Type B pancreatic cell (in vitro differentiated cells): Measurements from ENCODE around the gene GALNT4. TPM values are rescaled to one million over a fixed set of nuclear protein-coding genes. Genes with fewer than 3 reads are reported as not detected.
A peak's percentile ranks its signal among the peaks of the same experiment; 100 is the strongest.

Source experiments
- DNase-seq: peaks from one replicate; pipeline ENCODE4 v3.0.0; 2021; ENCODE audit warnings: mixed read lengths; ENCODE audit not compliant: unreplicated experiment; ENCODE audit errors: extremely low spot score
- H3K27ac Mint-ChIP-seq: 2 replicates; pipeline ENCODE4 v1.8.0; 2021; ENCODE audit warnings: mild to moderate bottlenecking, mixed read lengths
- H3K27me3 Mint-ChIP-seq: 2 replicates; pipeline ENCODE4 v1.8.0; 2021; ENCODE audit warnings: mixed read lengths
- H3K36me3 Mint-ChIP-seq: 2 replicates; pipeline ENCODE4 v1.8.0; 2021; ENCODE audit warnings: mixed read lengths
- H3K4me1 Mint-ChIP-seq: one replicate; pipeline ENCODE4 v1.8.0; 2021; ENCODE audit warnings: mixed read lengths; ENCODE audit not compliant: unreplicated experiment
- H3K4me3 Mint-ChIP-seq: 2 replicates; pipeline ENCODE4 v1.8.0; 2021; ENCODE audit warnings: mild to moderate bottlenecking, mixed read lengths
- H3K9me3 Mint-ChIP-seq: 2 replicates; pipeline ENCODE4 v1.8.0; 2021; ENCODE audit warnings: mixed read lengths
- total RNA-seq: library from RNA; stranded (reverse); gene quantifications from 2 replicates; pipeline ENCODE4 v1.2.1, GENCODE V29; 2021; ENCODE audit warnings: low replicate concordance
- TF ChIP-seq, protein P1 (sequence below): fragments of 200-600 bp; sonication (generic); conservative IDR thresholded peaks from 2 replicates; pipeline ENCODE4 v1.5.0; 2021; ENCODE audit warnings: antibody characterized with exemption, mild to moderate bottlenecking

GALNT4 gene
- total RNA-seq, 1 donor from 2014 or later = 8.7 TPM

DNA sequence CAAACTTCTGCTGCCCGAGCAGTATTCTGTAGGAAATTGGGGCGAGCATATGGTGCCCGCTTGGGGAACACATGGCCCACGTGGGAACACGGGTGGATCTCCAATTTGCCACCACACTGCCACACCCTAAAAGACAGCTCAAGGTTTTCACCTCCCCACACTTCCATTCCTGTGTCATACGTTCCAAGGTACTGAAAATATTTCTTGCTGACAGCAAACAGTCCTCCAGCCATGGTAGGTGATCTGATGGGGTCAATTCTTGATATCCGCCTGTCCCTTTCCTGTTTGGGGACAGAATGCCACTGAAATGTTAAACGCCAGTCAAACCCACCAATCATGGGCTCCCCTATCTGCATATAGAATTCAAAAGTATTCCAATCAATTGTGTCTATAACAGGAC lies 1.2 kb downstream of the GALNT4 start:
- Mint-ChIP-seq H3K36me3 (peaks cover 24% of the 10 kb centered on the region), H3K4me3 (peak overlapping the region; percentile 92), H3K9me3 (no peaks in the 10 kb centered on the region), H3K4me1 (peaks cover 30% of the 10 kb centered on the region), H3K27me3 (no peaks in the 10 kb centered on the region), H3K27ac (no peak overlapping the region)
- TF ChIP-seq, protein P1, sequence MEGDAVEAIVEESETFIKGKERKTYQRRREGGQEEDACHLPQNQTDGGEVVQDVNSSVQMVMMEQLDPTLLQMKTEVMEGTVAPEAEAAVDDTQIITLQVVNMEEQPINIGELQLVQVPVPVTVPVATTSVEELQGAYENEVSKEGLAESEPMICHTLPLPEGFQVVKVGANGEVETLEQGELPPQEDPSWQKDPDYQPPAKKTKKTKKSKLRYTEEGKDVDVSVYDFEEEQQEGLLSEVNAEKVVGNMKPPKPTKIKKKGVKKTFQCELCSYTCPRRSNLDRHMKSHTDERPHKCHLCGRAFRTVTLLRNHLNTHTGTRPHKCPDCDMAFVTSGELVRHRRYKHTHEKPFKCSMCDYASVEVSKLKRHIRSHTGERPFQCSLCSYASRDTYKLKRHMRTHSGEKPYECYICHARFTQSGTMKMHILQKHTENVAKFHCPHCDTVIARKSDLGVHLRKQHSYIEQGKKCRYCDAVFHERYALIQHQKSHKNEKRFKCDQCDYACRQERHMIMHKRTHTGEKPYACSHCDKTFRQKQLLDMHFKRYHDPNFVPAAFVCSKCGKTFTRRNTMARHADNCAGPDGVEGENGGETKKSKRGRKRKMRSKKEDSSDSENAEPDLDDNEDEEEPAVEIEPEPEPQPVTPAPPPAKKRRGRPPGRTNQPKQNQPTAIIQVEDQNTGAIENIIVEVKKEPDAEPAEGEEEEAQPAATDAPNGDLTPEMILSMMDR = no peak
- no peak for DNase-seq

DNA sequence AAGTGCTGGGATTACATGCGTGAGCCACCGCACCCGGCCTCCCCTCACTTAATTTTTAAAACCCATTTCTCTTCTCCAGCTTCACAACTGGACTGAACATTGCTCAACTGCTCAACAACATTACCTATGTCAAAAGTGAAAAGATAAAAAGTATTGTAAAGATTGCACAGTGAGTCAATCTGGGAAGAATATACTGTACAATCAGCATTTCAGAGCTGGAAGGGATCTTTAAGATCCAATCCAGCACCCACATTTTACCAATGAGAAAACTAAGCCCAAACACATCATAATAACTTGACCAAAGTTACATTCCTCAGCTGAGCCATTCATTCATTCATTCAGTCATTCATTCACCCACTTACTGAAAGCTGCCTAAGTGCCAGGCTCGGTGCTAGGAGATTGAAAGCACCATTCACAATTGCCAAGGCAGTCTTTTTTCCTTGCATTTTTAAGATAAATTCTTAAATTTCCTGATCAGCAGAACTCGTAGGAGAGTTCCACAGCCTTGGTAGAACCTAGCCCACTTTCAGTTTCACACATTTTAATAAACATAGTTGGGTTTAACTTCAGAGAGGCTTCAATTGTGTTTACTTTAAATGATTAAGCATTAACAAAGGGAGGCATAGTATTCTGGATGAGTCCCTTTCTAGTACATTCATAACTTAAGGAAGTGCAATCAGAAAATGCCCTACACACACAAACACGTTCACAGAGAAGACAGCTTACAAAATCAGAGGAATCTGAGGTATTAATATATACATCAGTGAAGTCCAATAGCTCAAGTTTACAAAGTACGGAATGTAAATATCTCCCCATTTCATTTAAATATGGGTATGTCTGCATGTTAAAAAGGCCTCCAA lies 3.0 kb downstream of the GALNT4 start:
- H3K4me1 Mint-ChIP-seq = peaks cover 30% of the 10 kb centered on the region
- H3K27me3 Mint-ChIP-seq = no peaks in the 10 kb centered on the region
- peak overlapping the region; percentile 5 for H3K27ac Mint-ChIP-seq
- peaks cover 24% of the 10 kb centered on the region for H3K36me3 Mint-ChIP-seq
- peak overlapping the region; percentile 55 for H3K4me3 Mint-ChIP-seq
- H3K9me3 Mint-ChIP-seq = no peaks in the 10 kb centered on the region
- no peak for DNase-seq
- TF ChIP-seq, protein P1 = no peak

DNA sequence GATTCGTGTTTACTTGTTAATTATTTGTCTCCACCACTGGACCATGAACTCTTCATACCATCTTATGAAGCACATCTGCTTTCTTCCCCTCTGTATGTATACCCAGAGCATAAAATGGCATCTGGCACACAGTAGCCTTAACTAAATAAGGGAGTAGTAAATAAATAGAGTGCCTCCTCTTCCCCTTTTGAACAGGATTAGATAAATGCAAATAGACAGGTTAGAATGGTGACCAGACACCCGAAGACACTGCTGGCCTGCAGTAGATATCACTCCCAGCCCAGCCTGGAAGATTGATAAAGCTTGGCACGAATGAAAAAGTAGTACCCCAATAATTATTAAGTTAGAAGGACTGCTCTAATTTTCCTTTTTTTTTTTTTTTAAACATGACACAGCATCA lies 6.9 kb downstream of the GALNT4 start:
- DNase-seq = no peak
- Mint-ChIP-seq H3K4me1 (peaks cover 13% of the 10 kb centered on the region), H3K4me3 (no peak overlapping the region), H3K9me3 (no peaks in the 10 kb centered on the region), H3K27ac (no peak overlapping the region), H3K27me3 (no peaks in the 10 kb centered on the region), H3K36me3 (peaks cover 14% of the 10 kb centered on the region)
- TF ChIP-seq, protein P1 = no peak

DNA sequence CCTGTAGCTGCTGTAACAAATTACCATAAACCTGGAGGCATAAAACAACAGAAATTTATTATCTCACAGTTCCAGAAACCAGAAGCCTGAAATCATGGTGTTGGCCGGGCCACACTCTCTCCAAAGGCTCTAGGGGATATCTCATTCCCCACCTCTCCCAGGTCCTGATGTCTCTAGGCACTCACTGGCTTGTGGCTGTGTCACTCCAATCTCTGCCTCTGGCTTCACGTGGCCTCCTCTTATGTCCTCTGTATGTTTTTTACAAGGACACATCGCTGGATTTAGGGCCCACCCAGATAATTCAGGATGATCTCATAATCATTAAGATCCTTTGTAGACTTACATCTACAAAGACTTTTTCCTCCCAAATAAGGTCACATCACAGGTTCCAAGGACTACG lies 8.0 kb downstream of the GALNT4 start:
- H3K4me3 Mint-ChIP-seq = no peak overlapping the region
- peaks cover 10% of the 10 kb centered on the region for H3K36me3 Mint-ChIP-seq
- TF ChIP-seq, protein P1 = no peak
- no peaks in the 10 kb centered on the region for H3K9me3 Mint-ChIP-seq
- no peak overlapping the region for H3K27ac Mint-ChIP-seq
- H3K4me1 Mint-ChIP-seq = peaks cover 5% of the 10 kb centered on the region
- H3K27me3 Mint-ChIP-seq = no peaks in the 10 kb centered on the region
- DNase-seq = no peak

DNA sequence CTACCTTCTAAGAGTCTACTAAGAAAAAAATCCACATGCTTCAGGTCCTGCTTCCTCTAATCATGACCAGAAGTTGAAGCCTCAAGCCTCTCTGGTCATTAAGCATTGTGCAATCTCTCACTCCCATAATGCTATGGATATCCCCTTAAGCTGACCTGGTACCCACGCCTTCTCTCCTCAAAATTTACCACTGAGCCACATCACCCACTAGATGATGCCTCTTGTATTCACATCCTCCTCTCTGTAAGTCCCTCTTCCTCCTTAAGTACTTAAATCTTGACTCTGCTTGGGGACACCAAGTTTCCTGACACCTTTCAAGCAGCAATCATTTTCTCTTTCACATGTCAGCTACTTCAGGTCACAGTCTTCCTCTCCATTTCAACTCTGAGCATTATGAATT lies 9.8 kb downstream of the GALNT4 start:
- H3K4me1 Mint-ChIP-seq = peaks cover 5% of the 10 kb centered on the region
- TF ChIP-seq, protein P1 = no peak
- DNase-seq = no peak
- H3K9me3 Mint-ChIP-seq = no peaks in the 10 kb centered on the region
- H3K4me3 Mint-ChIP-seq = no peak overlapping the region
- H3K27ac Mint-ChIP-seq = no peak overlapping the region
- no peaks in the 10 kb centered on the region for H3K27me3 Mint-ChIP-seq
- peaks cover 11% of the 10 kb centered on the region for H3K36me3 Mint-ChIP-seq
